ENCODE results near the gene PARP11.

PARP11 gene

GRCh38 chr12:3791256-3791874, 81.8 kb downstream of the PARP11 start:
- Mint-ChIP-seq H3K27me3 (ENCODE audit: low read depth) (peaks cover 13% of the 10 kb centered on the region), H3K4me3 (no peak overlapping the region), H3K27ac (no peak overlapping the region), H3K4me1 (ENCODE audit: low read depth) (no peaks in the 10 kb centered on the region), H3K9me3 (peaks cover 8% of the 10 kb centered on the region), H3K36me3 (ENCODE audit: low read depth) (peaks cover 11% of the 10 kb centered on the region)

DNA sequence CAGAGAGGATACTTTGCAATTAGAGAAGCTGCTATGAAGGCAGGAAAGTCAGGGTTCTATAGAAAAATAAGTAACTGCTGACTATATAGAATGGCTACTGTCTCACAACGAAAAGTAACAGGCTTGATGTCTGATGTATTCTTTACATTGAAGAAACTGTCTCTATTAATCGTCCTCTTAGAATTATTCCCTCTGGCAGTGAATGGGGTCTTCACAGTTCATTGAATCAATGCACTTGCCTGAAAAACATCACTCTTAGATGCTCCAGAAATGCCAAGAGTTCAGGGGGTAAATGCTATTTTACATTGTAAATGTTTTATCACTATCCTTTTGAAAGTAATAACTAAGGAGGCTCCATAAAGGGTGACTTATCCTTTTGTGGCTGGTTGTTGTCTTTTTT, 82.6 kb downstream of the PARP11 start:
- Mint-ChIP-seq H3K27me3 (ENCODE audit: low read depth) (peaks cover 19% of the 10 kb centered on the region), H3K27ac (no peak overlapping the region), H3K4me3 (no peak overlapping the region), H3K9me3 (peaks cover 12% of the 10 kb centered on the region), H3K4me1 (ENCODE audit: low read depth) (no peaks in the 10 kb centered on the region), H3K36me3 (ENCODE audit: low read depth) (peaks cover 11% of the 10 kb centered on the region)

- peaks cover 19% of the 10 kb centered on the region for H3K27me3 Mint-ChIP-seq (ENCODE audit: low read depth)
- H3K36me3 Mint-ChIP-seq (ENCODE audit: low read depth), result peaks cover 11% of the 10 kb centered on the region
- peaks cover 12% of the 10 kb centered on the region for H3K9me3 Mint-ChIP-seq
- no peak overlapping the region for H3K27ac Mint-ChIP-seq
- no peaks in the 10 kb centered on the region for H3K4me1 Mint-ChIP-seq (ENCODE audit: low read depth)
- no peak overlapping the region for H3K4me3 Mint-ChIP-seq
These were observed 83.4 kb downstream of the PARP11 start for GRCh38 chr12:3789838-3790237.

DNA sequence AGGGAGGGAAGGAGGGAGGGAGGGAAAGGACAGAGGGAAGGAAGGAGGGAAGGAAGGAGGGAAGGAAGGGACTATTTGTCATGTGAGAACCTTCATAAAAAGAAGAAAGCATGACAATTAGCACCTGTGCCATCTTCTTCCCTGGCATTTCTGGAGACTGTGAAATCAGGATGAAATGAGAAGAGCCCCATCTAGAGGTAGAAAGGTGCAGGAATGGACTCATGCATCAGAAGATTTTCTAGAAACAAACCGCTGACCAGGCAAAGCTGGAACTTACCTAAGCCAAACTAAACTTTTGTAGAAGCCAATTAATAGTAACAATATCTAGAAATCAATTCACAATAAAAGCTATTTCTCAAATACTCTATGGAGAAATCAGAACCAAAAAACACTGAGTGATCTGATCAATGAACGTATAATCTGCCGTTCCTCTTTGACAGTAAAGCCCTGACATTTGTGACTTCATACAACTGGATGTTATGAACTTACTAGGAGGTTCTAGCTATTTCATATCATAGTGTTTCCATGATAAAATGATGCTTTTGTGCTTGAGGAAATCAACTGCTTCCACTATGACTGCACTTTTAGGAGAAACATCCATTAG, 95.9 kb downstream of the PARP11 start:
- Mint-ChIP-seq H3K27ac (no peak overlapping the region), H3K36me3 (ENCODE audit: low read depth) (peaks cover 3% of the 10 kb centered on the region), H3K4me1 (ENCODE audit: low read depth) (peaks cover 6% of the 10 kb centered on the region), H3K4me3 (no peak overlapping the region), H3K27me3 (ENCODE audit: low read depth) (peaks cover 4% of the 10 kb centered on the region), H3K9me3 (peaks cover 8% of the 10 kb centered on the region)

DNA sequence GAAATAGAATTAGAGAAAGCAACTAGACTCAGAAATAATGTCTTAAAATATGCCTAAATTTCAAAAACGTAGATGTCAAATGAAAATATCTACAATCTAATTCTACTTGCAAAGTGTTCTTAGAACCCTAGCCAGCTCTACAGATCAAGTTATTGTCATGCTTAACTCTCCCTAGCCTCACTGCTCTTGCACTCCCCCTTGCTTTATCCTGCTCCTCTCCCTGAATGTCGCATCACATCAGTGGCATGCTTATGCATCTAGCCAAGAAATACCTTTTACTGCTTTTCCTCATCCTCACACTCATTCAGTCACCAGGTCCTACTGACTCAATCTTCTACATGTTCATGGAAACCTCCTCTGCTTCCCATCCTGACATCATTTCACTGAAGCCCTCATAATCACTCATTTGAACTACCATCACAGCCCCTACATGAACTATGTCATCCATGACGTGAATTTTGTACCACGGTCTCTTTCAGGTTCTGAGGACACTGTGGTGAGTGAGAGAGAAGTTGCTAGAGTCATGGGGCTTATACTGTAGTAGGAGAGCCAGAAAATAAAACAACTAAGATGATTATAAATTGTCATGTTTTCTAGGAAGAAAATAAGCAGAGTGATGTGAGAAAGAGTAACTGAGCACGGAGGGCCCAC, 97.7 kb downstream of the PARP11 start:
- Mint-ChIP-seq H3K27ac (no peak overlapping the region), H3K27me3 (ENCODE audit: low read depth) (no peaks in the 10 kb centered on the region), H3K4me1 (ENCODE audit: low read depth) (peaks cover 12% of the 10 kb centered on the region), H3K9me3 (peaks cover 8% of the 10 kb centered on the region), H3K36me3 (ENCODE audit: low read depth) (peaks cover 3% of the 10 kb centered on the region), H3K4me3 (no peak overlapping the region)

DNA sequence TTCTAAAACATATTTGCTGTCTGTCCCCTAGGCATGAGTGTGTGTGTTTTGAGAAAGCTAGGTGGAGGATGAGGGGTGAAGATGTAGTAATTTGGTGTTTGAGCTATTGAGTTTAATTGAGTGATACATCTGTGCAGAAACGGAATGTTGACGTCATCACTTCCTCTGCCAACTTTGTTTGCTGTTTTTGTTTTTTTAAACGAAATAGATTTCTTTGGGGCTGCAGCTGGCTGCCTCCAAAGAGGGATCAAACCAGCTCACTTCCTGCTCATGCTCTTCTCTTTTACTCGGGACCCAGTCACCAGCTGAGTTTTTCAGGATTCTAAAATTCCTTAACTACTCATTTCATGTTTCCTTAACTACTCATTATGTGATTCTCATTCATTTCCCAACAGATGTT, 100.8 kb downstream of the PARP11 start:
- Mint-ChIP-seq H3K27ac (peak overlapping the region; percentile 29), H3K4me3 (no peak overlapping the region), H3K36me3 (ENCODE audit: low read depth) (peaks cover 3% of the 10 kb centered on the region), H3K27me3 (ENCODE audit: low read depth) (no peaks in the 10 kb centered on the region), H3K9me3 (peaks cover 8% of the 10 kb centered on the region), H3K4me1 (ENCODE audit: low read depth) (peaks cover 12% of the 10 kb centered on the region)

DNA sequence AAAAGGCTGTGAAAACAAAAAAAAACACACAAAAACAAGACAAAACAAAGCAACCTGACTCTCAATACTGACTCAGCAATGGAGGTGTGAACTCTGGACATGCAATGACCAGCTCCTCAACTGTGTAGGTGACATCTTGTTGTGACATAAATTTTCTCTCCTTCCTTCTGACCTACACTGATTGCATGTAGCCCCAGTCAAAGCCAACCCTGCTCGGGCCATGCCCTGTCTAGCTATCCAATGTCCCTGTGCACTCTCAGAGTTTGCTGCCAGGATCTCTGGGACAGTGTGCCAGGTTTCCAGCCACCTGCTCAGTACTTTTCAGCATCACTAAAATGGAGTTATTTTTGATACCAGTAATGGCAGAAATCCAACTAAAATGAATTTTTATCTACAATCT, 101.3 kb downstream of the PARP11 start:
- no peak overlapping the region for H3K4me3 Mint-ChIP-seq
- H3K27me3 Mint-ChIP-seq (ENCODE audit: low read depth), result no peaks in the 10 kb centered on the region
- peak overlapping the region; percentile 62 for H3K27ac Mint-ChIP-seq
- H3K36me3 Mint-ChIP-seq (ENCODE audit: low read depth), result peaks cover 3% of the 10 kb centered on the region
- H3K9me3 Mint-ChIP-seq, result peaks cover 8% of the 10 kb centered on the region
- H3K4me1 Mint-ChIP-seq (ENCODE audit: low read depth), result peaks cover 12% of the 10 kb centered on the region

- Mint-ChIP-seq H3K4me3 (no peak overlapping the region), H3K27me3 (ENCODE audit: low read depth) (no peaks in the 10 kb centered on the region), H3K9me3 (peaks cover 8% of the 10 kb centered on the region), H3K4me1 (ENCODE audit: low read depth) (peaks cover 16% of the 10 kb centered on the region), H3K27ac (no peak overlapping the region), H3K36me3 (ENCODE audit: low read depth) (peaks cover 3% of the 10 kb centered on the region)
These were observed 102.3 kb downstream of the PARP11 start for GRCh38 chr12:3770891-3771290.

DNA sequence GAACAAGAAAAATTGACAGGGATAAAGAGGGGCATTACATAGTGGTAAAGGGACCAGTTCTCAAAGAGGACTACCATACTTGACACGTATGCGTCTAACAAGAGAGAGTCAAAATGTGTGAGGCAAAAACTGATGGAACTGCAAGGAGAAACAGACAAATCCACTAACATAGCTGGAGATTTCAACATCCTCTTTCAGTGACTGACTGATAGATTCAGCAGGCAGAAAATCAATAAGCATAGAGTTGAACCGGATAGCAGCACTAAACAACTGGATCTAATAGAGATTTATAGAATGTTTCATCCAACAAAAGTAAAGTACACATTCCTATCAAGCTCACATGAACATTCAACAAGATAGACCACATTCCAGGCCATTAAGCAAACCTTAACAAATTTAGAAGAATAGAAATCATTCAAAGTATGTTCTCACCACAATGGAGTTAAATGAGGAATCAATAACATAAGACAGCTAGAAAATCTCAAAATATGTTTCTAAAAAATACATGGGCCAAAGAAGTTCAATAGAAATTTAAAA, 104.2 kb downstream of the PARP11 start:
- peaks cover 17% of the 10 kb centered on the region for H3K4me1 Mint-ChIP-seq (ENCODE audit: low read depth)
- H3K9me3 Mint-ChIP-seq, result peaks cover 8% of the 10 kb centered on the region
- H3K27me3 Mint-ChIP-seq (ENCODE audit: low read depth), result no peaks in the 10 kb centered on the region
- H3K27ac Mint-ChIP-seq, result no peak overlapping the region
- no peak overlapping the region for H3K4me3 Mint-ChIP-seq
- peaks cover 3% of the 10 kb centered on the region for H3K36me3 Mint-ChIP-seq (ENCODE audit: low read depth)

GRCh38 chr12:3761116-3761735, 112.0 kb downstream of the PARP11 start:
- no peaks in the 10 kb centered on the region for H3K9me3 Mint-ChIP-seq
- no peak overlapping the region for H3K4me3 Mint-ChIP-seq
- no peak overlapping the region for H3K27ac Mint-ChIP-seq
- H3K4me1 Mint-ChIP-seq (ENCODE audit: low read depth), result peaks cover 19% of the 10 kb centered on the region
- H3K27me3 Mint-ChIP-seq (ENCODE audit: low read depth), result no peaks in the 10 kb centered on the region
- peaks cover 12% of the 10 kb centered on the region for H3K36me3 Mint-ChIP-seq (ENCODE audit: low read depth)

GRCh38 chr12:3759878-3760277, 113.3 kb downstream of the PARP11 start:
- Mint-ChIP-seq H3K4me1 (ENCODE audit: low read depth) (peaks cover 18% of the 10 kb centered on the region), H3K9me3 (no peaks in the 10 kb centered on the region), H3K4me3 (no peak overlapping the region)

More at GRCh38 chr12:3759878-3760277, 113.3 kb downstream of the PARP11 start:
- Mint-ChIP-seq H3K27me3 (ENCODE audit: low read depth) (no peaks in the 10 kb centered on the region), H3K36me3 (ENCODE audit: low read depth) (peaks cover 12% of the 10 kb centered on the region), H3K27ac (no peak overlapping the region)
